MM.1S (cell line): ENCODE measurements around the gene PGRMC1.

Experiments used
- CTCF ChIP-seq: fragments of 300-600 bp; sonication (generic); IDR thresholded peaks from 2 replicates; pipeline ENCODE4 v1.5.1; 2016; ENCODE audit warnings: antibody characterized with exemption, low read length, mixed read lengths
- EZH2 ChIP-seq: fragments of 300-600 bp; sonication (generic); optimal IDR thresholded peaks from 2 replicates; pipeline ENCODE3; 2017; ENCODE audit warnings: low read depth, mild to moderate bottlenecking, antibody characterized with exemption, low read length, mixed read lengths
- EZH2phosphoT487 ChIP-seq: fragments of 300-600 bp; sonication (generic); IDR thresholded peaks from 2 replicates; pipeline ENCODE4 v1.6.1; 2018; ENCODE audit warnings: antibody characterized with exemption, low read length

- TF ChIP-seq CTCF = no peak
- no peak for TF ChIP-seq EZH2phosphoT487
- no peak for TF ChIP-seq EZH2
Observed at GRCh38 chrX:119226446-119226845, 9.6 kb upstream of the PGRMC1 start.
